Loucy (cell line): Measurements from ENCODE around the gene TAP1.
A peak's percentile ranks its signal among the peaks of the same experiment; 100 is the strongest.

Experiments used
- H2AFZ ChIP-seq: fragments of 200-600 bp; sonication (generic); 2 replicates; pipeline ENCODE4 v1.6.0; 2016; ENCODE audit warnings: antibody characterized with exemption, mild to moderate bottlenecking, low read length, moderate library complexity
- H3F3A ChIP-seq: fragments of 200-600 bp; 2 replicates; pipeline ENCODE4 v1.6.0; 2016; ENCODE audit warnings: antibody characterized with exemption, low read depth, mild to moderate bottlenecking
- H3K27me3 ChIP-seq: fragments of 200-600 bp; sonication (generic); 2 replicates; pipeline ENCODE4 v1.6.1; 2014; ENCODE audit warnings: low read length, mild to moderate bottlenecking; ENCODE audit not compliant: insufficient read depth, poor library complexity, severe bottlenecking
- H3K36me3 ChIP-seq: fragments of 200-600 bp; sonication (generic); 2 replicates; pipeline ENCODE4 v1.6.1; 2016; ENCODE audit warnings: low read length; ENCODE audit not compliant: insufficient read depth
- H3K4me1 ChIP-seq: fragments of 200-600 bp; sonication (generic); 2 replicates; pipeline ENCODE4 v1.5.1; 2014; ENCODE audit warnings: low read length, mild to moderate bottlenecking; ENCODE audit not compliant: insufficient read depth, poor library complexity, severe bottlenecking
- H3K4me2 ChIP-seq: fragments of 200-600 bp; sonication (generic); 2 replicates; pipeline ENCODE4 v1.6.0; 2014; ENCODE audit warnings: antibody characterized with exemption, low read length, low read depth, mild to moderate bottlenecking; ENCODE audit not compliant: poor library complexity, severe bottlenecking
- H3K4me3 ChIP-seq: fragments of 200-600 bp; sonication (generic); 2 replicates; pipeline ENCODE4 v1.5.1; 2014; ENCODE audit warnings: low read length, mild to moderate bottlenecking, mixed read lengths; ENCODE audit not compliant: poor library complexity, severe bottlenecking
- H3K79me2 ChIP-seq: fragments of 200-600 bp; sonication (generic); 2 replicates; pipeline ENCODE4 v1.6.1; 2014; ENCODE audit warnings: low read length; ENCODE audit not compliant: insufficient read depth
- H3K9ac ChIP-seq: fragments of 200-600 bp; sonication (generic); 2 replicates; pipeline ENCODE4 v1.6.0; 2014; ENCODE audit warnings: mild to moderate bottlenecking, low read depth, low read length, moderate library complexity; ENCODE audit not compliant: poor library complexity, severe bottlenecking
- H3K9me2 ChIP-seq: fragments of 200-600 bp; sonication (generic); replicated peaks from 2 replicates; pipeline ENCODE4 v1.6.1; 2016; ENCODE audit warnings: low read depth, low read length, mixed read lengths
- H3K9me3 ChIP-seq: fragments of 200-600 bp; sonication (generic); 2 replicates; pipeline ENCODE4 v1.6.1; 2014; ENCODE audit warnings: mild to moderate bottlenecking, antibody characterized with exemption, low read length, low read depth; ENCODE audit not compliant: insufficient read depth
- H4K20me1 ChIP-seq: fragments of 200-600 bp; sonication (generic); 2 replicates; pipeline ENCODE4 v1.6.0; 2014; ENCODE audit warnings: antibody characterized with exemption, low read length, mild to moderate bottlenecking; ENCODE audit not compliant: insufficient read depth, poor library complexity, severe bottlenecking
- CTCF ChIP-seq: fragments of 200-600 bp; sonication (generic); conservative IDR thresholded peaks from 2 replicates; pipeline ENCODE4 v1.5.1; 2014; ENCODE audit warnings: mild to moderate bottlenecking, antibody characterized with exemption, low read length
- EZH2phosphoT487 ChIP-seq: fragments of 200-600 bp; IDR thresholded peaks from 2 replicates; pipeline ENCODE4 v1.6.1; 2018; ENCODE audit warnings: antibody characterized with exemption, mild to moderate bottlenecking, moderate library complexity, borderline replicate concordance

The TAP1 gene

GRCh38 chr6:32862725-32863124, 9.2 kb upstream of the TAP1 start:
- Histone ChIP-seq H3K4me1 (peaks cover 61% of the 10 kb centered on the region), H3K9me2 (no peaks in the 10 kb centered on the region), H3K27me3 (no peaks in the 10 kb centered on the region), H3K4me3 (no peak overlapping the region), H4K20me1 (peaks cover 13% of the 10 kb centered on the region), H3K9ac (no peak overlapping the region), H3K4me2 (no peak overlapping the region), H3F3A (no peaks in the 10 kb centered on the region), H2AFZ (no peak overlapping the region), H3K9me3 (no peaks in the 10 kb centered on the region), H3K36me3 (peaks cover 17% of the 10 kb centered on the region; the same call in 1 of the 2 replicates), H3K79me2 (peaks cover 37% of the 10 kb centered on the region)
- no peak for TF ChIP-seq CTCF
- TF ChIP-seq EZH2phosphoT487: no peak

GRCh38 chr6:32860674-32861073, 7.2 kb upstream of the TAP1 start:
- Histone ChIP-seq H3K9me2 (no peaks in the 10 kb centered on the region), H3K27me3 (no peaks in the 10 kb centered on the region), H3K4me1 (peaks cover 53% of the 10 kb centered on the region), H3F3A (peaks cover 5% of the 10 kb centered on the region; the same call in 1 of the 2 replicates), H3K79me2 (peaks cover 54% of the 10 kb centered on the region), H3K4me3 (peak overlapping the region; percentile 95), H3K36me3 (peaks cover 17% of the 10 kb centered on the region; the same call in 1 of the 2 replicates), H4K20me1 (peaks cover 13% of the 10 kb centered on the region), H3K4me2 (peak overlapping the region; percentile 85), H2AFZ (no peak overlapping the region), H3K9me3 (no peaks in the 10 kb centered on the region), H3K9ac (peak overlapping the region; percentile 99)
- TF ChIP-seq CTCF (no peak), EZH2phosphoT487 (no peak)

- H3F3A ChIP-seq: peaks cover 5% of the 10 kb centered on the region; the same call in 1 of the 2 replicates
- H3K9ac ChIP-seq: peak overlapping the region; percentile 99
- H4K20me1 ChIP-seq: peaks cover 13% of the 10 kb centered on the region
- no peak for TF ChIP-seq CTCF
- no peak for TF ChIP-seq EZH2phosphoT487
- H3K36me3 ChIP-seq: peaks cover 17% of the 10 kb centered on the region; the same call in 1 of the 2 replicates
- peak overlapping the region; percentile 85 for H3K4me2 ChIP-seq
- no peaks in the 10 kb centered on the region for H3K9me3 ChIP-seq
- H3K27me3 ChIP-seq: no peaks in the 10 kb centered on the region
- peaks cover 56% of the 10 kb centered on the region for H3K4me1 ChIP-seq
- no peaks in the 10 kb centered on the region for H3K9me2 ChIP-seq
- no peak overlapping the region for H2AFZ ChIP-seq
- H3K4me3 ChIP-seq: peak overlapping the region; percentile 95
- H3K79me2 ChIP-seq: peaks cover 75% of the 10 kb centered on the region
Measured at GRCh38 chr6:32858194-32858593, 4.7 kb upstream of the TAP1 start.
